NCI-H146 (cell line): ENCODE data around the gene TRPV2.
"Not testable (repeated sequence)": the region's sequence is repeated elsewhere in the genome, so short reads cannot be mapped to it uniquely, and the experiment has no call there.

Source experiments
- DNase-seq: peaks from one replicate; lab custom pipeline; 2025; lab: John Stamatoyannopoulos, UW

The TRPV2 gene

DNA sequence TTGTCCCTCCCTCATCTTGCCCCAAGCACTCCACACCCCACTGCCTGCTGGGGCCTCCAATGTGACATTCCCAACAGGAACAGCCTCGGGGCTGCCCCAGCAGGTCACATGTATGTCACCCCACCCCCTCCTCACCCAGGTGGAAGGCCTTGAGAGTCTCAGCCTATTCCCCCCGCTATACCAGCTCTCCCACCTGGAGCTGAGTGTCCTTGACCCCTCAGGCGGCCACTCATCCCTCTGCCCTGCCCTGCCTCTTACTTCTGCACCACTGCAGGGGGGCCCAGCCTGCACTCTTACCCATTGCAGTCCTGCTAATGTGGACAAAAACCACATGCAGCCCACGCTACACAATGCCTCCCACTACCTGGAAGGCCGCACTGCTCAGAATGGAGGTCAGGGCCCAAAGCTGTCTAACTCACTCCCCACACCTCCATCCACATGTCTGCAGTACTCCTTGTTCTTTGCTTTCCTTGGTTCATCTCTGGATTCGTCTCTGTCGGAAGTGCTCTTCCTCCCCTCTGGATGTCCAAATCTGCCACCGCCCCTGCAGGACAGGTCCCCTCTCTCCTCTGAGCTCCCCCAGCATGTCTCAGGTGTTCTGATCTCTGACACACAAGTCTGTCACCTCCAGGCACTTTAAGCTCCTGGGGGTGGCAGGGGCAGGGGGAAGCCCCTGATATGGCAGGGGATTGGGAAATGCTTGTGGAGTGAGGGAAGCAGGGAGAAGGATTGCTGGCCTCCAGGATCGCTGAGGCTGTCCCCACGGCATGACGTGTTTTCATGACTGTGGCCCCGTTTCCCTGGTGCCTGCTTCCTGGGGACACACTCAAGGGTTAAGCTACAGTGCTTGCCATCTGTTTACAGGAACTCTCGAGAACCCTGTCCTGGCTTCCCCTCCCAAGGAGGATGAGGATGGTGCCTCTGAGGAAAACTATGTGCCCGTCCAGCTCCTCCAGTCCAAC, 20.8 kb downstream of the TRPV2 start:
- DNase-seq, result no peak

DNA sequence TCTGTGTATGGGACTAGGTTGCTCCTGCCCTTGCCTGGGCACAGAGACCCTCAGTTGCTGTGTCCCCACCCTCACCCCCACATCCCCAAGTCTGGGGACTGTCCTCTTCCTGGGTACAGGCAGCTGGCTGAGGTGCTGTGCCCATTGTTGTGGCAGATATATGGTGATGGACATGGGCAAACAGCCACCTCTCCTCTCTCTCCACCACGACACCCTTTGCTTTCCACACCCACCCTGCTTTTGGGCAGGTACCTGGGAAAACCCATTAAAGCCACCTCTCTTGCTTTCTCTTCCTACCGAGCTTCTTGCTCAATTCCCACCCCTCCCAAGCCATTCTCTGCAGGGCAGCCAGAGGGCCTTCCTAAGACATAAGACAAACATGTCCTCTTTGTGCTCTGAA, 21.7 kb downstream of the TRPV2 start:
- no peak for DNase-seq

DNA sequence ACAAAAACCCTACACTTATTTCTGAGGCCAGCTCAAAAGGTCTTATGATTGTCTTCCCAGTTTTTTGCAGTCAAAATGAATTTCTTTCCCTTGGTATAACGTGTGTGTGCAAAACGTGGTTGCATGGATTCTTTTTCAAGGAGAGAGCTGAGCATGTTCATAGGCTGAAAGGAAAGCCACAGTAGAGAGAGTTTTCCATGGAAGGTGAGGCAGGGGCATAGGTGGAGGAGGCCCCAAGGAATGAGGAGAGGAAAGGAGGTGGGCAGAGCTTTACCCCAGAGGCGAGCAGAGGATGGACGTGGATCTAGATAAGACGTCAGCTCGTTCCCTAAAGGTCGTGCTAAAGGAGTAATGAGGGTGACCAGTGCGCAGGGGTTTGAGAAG, 22.8 kb downstream of the TRPV2 start:
- DNase-seq, result no peak

DNA sequence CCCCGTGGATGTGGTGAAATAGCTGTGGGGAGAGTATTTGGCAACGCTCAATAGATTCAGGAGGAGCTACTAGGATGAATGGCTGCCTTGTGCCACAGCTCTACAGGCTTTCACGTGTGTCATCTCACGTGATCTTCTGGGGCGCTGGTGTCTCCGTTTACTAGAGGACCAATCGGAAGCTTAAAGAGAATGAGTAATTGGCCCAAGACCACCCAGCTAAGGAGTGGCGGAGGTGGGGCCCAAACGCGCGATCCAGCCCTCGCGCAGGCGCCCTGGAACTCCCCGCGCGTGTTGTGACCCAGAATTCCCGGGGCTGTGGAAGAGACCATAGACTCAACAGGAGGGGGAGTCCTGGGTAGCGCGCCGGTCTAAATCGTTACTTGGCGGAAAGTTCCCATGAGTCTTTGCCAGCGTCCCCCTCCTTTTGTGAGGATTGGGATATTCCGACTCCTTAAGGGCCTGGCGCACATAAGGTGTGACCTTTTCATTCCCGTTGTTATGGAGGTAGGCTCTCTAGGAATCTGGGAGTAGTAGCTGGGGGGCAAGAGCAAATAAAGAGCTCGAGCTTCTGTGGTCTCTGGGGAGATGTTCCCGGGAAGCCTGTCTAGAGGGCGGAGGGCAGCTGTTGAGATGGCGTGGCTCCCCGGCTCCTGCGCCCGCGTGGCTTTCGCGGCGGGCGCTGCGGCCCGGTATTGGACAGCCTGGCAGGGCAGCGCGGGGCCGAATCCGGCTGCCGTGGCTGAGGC, 23.4 kb downstream of the TRPV2 start:
- DNase-seq, result peak; percentile 99

DNA sequence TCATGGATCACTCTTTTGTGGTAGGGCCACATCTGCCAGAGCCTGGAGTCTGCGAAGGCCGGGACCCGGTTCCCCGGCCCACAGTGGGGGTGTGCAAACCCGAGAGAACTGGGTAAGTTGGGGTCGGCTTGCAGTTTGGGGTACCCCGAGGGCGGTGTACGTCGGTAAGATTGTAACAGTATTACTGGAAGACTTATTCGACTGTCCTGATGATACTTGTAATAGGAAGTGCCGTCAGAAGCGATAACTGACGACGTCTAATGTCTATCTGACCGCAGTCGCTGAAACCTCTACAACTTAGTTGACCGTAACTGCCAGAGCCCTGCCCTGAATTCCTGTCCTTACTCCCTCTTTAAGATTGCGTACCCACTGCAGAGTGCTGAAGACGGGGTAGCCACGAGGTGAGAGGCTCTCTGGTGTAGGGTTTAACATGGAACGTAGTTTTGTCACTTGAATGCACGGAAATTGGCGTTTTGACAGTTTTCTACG, 24.0 kb downstream of the TRPV2 start:
- peak; percentile 43 for DNase-seq

DNA sequence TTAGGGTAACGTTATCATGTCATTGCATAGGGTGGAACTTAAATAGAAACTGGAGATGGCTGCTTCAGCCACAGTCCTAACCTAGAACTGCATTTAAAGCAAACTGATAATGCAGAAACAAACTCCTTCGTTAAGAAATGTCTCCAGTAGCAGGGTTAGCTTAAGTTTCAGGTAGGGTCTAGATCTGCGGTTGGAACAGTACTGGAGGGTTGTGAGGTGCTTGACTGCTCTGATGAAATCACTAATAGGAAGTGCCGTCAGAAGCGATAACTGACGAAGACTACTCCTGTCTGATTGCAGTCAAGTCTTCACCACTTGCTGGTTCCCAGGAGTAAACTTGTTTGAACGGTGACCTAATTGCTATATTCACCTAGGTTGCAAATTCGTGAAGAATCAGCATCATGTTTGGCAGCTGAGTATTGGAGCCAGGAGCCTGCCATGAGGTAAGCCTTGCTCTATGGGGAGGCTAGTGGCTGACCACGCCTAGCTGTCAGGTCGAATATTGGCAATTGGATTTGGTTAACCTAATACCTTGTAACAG, 24.5 kb downstream of the TRPV2 start:
- no peak for DNase-seq

DNA sequence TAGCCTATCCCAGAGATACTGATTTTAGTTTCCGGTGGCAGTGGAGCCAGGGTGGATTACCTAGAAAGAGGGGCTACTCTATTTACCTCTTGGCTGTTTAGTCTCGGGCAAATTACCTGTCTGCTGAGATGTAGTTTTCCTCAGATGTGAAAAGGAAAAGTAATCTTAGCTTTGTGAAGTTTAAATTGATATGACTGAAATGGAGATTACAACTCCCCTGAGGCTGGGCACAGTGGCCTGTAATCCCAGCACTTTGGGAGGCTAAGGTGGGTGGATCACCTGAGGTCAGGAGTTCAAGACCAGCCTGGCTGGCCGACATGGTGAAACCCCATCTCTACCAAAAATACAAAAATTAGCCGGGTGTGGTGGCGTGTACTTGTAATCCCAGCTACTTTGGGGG, 25.0 kb downstream of the TRPV2 start:
- DNase-seq, result not testable (repeated sequence)

DNA sequence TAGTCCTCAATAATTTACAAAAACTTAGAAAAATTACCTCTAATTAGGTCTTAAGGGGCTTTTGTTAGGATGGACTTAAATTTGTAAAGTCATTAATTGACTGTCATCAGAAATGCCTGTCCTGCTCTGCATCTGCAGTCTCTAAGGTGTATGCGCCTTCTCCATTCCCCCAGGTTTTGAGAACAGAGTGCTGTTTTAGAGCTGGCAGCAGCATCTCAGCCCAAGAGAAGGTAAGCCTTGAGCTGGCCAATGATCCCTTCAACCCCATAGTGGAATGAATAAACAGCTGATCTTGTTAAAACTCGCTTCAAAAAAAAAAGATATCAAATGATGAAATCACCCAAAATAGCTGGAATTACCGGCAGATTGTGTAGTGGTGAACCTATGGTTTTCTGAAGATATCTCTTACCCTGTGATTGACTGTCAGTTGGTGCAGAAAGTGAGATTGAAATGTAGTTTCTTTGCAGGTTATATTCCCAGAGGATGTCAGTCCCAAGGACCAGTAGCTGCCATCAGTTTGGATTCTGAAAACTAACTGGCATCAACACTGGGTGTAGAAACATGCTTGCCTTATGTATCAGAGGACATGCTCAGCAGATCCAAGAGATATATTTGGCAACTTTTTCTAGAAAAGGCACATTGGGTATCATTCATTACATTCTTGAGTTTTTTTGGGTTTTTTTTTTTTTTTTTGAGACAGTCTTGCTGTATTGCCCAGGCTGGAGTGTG, 25.7 kb downstream of the TRPV2 start:
- DNase-seq, result no peak

DNA sequence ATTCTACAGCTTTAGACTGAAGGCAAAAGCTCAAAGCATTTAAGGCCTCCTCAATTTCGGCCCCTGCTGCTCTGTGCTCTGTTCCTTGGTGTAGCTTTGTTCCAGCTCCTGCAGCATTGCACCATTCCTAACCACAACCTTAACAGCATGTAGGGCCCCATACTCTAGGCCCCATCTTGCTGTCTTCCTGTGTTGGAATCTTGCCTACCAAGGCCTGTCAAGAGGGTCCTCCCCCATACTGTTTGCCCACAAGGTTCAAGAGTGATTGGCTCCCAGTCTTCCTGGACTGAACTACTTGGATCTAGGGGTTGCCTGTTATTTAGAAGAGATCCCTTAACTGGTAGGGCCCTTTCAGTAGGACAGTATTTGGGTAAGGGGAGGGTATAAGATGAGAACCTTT, 26.8 kb downstream of the TRPV2 start:
- DNase-seq, result no peak

DNA sequence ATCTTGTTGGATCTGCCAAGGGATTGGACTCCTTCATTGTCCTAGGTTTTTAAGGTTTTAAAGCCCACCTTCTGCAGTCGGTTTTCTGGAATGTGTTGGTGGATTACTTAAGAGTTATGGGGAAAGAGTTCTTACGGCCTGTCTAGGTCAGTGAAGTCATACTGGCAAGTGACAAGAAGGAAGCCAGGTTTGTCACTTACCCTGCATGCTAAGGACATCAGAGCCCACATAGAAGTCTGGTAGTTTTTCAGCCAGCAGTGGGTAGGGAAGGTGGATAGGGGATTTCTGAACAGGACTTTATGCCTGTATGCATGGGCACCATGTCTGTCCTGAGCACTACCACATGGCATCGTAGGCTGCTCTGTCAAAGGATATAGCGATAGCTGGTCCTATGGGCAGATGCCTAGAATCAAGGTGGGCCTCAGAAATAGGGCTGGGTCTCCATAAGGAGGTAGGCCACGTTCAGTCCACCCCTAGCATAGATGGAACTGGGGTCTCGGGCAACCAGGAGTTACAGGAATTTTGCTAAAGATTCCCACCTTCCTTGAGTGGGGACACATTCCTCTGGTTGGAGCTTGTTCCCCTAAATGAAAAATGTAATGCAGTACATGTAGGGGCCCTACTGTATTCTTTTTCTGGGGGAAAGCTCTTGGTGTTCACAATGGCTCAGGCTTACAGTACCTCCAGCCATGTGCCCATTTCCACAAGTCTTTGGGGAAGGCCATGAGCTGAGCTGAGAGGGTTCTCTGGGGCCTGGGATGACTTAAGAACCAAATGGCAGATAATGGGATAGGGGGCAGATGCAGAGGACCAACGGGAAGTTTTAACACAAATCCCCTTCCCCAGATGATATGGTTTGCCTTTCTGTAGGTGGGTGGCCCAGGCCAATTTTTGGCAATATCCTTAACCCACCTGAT, 27.5 kb downstream of the TRPV2 start:
- DNase-seq, result no peak

DNA sequence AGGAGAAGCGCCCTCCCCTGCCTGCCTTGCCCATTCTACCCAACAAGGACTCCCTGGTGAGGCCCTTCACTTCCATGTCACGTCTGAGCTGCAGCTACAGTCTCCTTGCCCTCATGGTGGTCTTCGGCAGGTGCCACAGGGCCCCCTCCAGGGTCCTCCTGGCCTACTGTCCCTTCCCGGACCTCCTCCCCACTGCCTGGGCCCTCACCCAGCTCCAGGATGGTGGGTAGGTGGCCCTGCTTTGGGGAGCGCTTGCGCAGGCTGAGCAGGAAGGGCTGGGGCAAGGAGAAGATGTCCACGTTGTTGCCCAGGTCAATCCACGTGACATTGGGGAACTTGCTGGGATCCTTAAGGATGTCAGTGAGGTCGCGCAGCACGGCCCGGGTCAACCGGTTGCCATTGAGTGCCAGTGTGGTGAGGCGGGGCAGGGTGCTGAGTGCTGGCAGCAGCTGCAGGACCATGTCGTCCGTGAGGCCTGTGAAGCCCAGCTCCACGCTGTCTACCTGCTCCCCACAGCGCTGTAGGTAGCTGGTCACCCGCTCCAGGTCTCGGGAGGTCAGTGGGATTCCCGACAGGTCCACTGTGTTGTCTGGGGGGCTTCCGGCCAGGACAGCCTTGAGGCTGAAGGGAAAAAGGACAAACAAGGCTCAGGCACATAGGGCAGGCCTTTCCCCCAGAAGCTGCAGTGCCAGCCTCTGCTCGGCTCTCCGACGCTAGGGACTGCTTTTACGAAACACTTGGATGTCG, 28.3 kb downstream of the TRPV2 start:
- no peak for DNase-seq

DNA sequence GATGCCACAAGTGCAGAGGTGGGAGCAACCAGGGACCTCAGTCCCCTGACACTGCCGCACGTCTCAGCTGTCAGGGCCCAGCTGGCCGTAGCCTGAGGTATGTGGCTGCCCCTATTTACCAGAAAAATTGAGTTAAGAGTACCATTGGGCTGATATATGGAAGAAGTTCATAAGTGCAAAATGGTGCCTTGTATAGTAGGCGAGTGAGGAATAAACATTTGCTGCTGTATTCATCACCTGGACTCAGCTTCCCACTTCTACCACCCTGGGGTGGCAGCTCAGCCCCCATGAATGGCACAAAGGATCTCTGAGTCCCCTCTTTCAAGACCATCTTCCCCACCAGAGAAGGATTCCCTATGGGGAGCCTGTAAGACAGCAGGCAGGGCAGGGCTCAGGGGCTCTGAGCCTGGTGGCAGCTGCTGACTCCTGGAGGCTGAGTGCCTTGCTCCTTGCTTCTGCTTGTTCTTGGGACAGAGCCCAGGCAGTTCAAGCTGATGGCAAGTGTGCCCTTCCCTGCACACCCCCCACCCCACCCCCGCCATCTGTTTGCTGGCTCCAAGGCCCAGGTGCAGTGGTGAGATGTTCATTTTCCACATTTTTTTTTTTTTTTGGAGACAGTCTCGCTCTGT, 29.0 kb downstream of the TRPV2 start:
- no peak for DNase-seq

DNA sequence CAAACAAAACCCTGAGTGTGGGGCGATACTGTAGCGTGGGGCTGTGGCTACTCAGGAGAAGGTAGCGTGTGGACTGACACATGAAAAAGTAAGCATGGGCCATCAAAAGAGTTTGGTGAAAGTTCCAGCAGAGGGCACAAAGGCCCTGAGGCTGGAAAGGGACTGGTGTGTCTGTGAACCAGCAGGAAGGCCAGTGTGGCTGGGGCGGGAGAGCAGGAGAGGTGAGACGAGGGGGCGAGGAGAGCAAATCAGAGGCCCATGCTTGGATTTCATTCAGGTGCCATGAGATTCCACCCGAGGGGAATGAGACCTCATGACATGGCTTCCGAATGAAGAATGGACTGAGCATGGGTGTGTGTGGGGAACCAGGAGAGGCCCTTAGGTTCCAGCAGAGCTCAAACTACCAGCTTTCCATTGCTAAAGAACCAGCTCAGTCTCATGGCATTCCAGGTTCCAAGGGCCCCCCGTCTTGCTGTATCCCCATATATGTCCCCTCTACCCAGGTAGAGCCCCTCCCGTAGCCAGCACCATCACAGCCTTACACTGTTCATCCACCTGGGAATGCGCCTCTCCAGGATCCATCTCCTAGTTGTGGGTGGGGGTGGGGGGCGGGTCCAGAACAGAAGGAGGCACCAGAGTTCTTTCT, 31.1 kb downstream of the TRPV2 start:
- no peak for DNase-seq

DNA sequence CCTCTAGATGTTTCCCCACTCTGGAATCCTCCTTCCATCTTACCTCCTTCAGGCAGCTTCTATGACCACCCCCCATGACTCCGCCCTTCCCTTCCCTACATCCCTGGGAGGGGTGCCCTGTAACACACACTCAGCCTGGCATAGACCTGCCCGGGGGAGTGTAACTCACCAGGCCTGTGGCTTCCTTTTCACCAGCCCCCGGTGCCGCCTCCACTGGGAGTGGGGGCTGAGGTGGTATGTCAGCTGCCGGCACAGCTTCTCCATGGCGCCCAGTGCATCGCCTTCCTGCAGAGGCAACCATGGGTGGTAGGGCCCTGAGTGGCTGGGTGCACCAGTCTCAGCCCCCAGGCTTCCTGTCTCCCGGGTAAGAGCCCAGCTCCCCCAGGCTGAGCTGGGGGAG, 32.3 kb downstream of the TRPV2 start:
- no peak for DNase-seq

DNA sequence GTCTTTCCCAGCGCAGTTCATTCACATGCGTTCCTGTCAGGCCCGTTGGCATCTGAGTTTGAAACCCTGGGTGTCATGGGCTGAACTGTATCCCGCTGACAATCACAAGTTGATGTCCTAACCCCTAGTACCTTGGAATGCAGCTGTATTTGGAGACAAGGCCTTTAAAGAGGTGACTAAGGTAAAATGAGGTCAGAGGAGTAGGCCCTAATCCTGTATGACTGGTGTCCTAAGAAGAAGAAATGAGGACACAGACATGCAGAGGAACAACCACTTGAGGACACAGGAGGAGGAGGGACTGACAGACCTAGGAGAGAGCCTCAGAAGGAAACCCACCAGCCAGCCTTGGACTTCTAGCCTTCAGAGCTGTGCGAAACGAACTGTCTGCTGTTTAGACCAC, 33.1 kb downstream of the TRPV2 start:
- DNase-seq, result no peak

DNA sequence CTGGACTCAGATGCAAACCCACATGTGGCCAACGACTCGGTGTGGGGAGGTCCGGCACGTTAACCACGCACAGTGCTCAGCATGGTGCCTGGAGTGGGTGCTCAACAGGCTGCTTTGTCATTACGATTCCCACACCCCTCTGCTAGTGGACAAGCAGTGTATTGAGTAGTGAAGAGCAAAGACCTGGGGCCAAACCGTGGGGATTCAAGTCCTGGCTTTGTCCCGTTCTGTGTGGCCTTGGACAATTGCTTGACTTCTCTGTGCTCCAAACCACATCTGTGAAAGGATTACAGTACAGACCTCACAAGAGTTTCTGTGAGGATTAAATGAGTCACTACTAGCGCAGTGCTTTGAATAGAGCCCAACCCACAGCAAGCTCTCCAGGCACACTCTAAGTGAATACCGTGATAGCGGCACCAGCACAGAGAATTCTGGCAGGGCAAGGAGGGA, 33.8 kb downstream of the TRPV2 start:
- DNase-seq, result no peak

DNA sequence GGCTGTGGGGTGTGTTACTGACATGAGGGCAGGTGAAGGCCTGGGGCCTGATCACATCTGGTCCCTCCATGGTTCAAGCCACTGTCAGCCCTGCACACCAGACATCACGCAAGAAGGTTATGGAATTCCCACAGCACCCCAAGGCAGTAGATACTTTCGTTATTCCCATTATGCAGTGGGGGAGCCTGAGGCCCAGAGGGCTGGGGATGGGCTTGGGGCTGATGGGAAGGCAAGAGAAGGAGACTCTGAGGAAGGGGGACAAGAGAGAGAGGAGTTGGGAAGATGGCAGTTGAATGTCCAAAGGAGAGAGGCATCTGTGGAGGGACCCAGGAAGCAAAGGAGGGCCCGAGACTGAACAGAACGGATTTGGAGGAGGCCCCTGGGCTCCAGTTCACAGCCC, 34.7 kb downstream of the TRPV2 start:
- DNase-seq, result no peak

DNA sequence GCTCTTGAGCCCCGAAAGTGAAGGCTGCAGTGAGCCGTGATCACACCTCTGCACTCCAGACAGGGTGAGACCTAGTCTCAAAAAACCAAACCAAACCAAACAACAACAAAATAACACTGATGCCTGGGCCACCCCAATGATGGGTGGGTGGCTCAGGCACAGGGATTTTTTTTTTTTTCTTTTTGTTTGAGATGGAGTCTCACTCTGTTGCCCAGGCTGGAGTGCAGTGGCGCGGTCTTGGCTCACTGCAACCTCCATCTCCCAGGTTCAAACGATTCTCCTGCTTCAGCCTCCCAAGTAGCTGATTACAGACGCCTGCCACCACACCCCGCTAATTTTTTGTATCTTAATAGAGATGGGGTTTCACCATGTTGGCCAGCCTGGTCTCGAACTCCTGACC, 36.9 kb downstream of the TRPV2 start:
- not testable (repeated sequence) for DNase-seq

DNA sequence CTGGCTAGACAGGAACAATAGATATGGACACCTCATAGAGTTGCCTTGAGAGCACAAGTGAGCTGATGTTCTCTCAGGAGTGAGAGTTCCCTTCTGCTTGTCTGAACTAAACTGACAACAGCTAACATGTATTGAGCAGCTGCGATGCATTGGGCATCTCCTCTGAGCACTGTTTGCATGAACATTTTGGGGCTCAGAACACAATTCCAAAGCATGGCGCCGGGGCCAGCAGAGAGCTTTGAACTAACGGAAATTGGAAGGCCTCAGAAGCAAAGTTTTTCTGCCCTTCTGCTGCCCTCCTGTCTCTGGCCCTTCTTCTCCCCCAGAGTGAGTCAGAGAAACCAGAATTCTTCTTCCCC, 38.1 kb downstream of the TRPV2 start:
- no peak for DNase-seq
